DMS79 treated with DMSO at 0.1 percent for 48 hours (cell line): ENCODE results near the gene FSTL4.
"Not testable (repeated sequence)": the region's sequence is repeated elsewhere in the genome, so short reads cannot be mapped to it uniquely, and the experiment has no call there.

ENCODE experiments used
- DNase-seq: peaks from one replicate; lab custom pipeline; 2025; lab: John Stamatoyannopoulos, UW

Gene FSTL4

DNA sequence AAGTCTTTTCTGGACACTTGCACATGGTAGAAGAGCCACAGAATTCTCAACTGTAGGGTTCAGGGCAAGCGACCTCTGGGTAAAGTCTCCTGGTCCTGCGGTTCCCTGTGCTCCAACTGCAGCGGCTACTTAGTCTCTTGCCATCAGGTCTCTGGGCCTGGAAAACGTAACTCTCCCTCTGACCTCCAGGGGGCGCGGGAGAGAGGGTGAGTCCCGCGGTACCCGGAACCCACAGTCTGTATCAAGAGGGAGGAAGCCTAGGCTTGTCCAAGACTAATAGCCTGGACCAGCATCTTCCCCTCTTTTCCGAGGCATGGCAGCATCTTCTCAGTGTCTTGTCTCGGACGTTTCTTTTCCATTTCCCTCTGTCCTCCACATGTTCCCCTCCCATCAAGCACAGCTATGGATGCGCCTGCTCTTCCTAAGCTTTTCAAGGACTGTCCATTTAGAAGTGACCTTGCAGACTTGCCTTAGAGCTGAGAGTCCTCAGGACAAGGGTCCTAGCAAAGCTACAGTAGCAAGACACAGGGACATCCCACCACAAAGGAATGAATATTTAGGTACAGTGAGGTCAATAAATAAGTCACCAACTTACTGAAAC lies 59.3 kb downstream of the FSTL4 start:
- no peak for DNase-seq

DNA sequence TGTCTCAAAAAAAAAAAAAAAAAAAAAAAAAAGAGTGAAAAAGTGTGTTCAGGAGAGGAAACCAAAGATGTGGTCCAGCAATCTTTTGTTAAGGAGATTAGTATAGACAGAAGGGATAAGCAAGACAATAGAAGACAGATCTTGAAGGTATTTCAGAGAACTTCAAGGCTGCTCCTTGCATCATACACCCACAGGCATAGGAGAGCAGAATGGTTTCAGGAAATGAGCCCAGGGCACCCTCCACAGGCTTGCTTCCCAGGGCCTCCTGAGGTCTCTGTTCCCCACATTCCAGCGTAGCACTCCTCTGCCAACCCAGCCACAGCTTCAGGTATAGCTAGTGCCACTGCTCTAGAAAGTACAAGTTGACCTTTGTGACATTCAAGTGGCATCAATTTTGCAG lies 65.8 kb downstream of the FSTL4 start:
- no peak for DNase-seq

DNA sequence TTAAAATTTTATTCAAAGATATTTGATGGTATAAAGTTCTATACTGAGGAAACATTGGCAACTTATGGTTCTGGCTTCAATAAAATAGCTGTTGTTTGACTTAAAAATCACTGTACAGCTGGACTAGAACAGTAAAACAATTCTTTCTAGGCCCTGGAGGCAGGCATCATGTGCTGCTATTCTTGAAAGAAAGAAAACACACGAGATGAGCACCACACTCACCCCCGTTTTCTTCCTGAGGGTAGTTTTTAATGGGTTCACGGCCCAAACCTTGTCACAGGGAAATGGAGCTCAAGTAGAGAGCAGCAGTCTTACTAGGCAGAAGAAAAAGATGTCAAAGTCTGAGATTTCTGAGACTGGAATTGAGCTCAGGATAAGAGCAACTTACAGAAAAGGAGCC lies 68.0 kb downstream of the FSTL4 start:
- DNase-seq = no peak

GRCh38 chr5:133539818-133540217 lies 72.5 kb downstream of the FSTL4 start:
- no peak for DNase-seq

- DNase-seq = no peak
Observed at GRCh38 chr5:133538718-133539117, 73.6 kb downstream of the FSTL4 start.

GRCh38 chr5:133535241-133535929 lies 77.0 kb downstream of the FSTL4 start:
- not testable (repeated sequence) for DNase-seq

GRCh38 chr5:133534566-133534965 lies 77.8 kb downstream of the FSTL4 start:
- no peak for DNase-seq

GRCh38 chr5:133533541-133533940 lies 78.8 kb downstream of the FSTL4 start:
- DNase-seq = no peak

DNA sequence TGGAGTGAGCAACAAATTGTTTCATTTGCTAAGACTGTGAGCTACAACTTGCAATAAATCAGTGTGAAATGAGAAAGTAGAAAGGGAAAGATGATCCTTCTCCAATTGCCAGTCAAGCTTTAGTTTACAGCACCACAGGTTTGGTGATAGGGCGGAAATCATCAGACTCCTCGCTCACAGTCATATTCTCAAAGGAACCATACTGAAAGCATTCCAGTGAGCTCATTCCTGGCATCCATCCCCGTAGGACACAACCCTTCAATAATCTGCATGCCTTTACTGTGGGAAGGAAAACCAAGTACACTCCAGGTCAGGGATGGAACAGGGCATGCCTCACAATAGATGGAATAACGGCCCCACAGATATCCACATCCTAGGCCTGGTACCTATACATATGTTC lies 80.7 kb downstream of the FSTL4 start:
- DNase-seq = no peak

DNA sequence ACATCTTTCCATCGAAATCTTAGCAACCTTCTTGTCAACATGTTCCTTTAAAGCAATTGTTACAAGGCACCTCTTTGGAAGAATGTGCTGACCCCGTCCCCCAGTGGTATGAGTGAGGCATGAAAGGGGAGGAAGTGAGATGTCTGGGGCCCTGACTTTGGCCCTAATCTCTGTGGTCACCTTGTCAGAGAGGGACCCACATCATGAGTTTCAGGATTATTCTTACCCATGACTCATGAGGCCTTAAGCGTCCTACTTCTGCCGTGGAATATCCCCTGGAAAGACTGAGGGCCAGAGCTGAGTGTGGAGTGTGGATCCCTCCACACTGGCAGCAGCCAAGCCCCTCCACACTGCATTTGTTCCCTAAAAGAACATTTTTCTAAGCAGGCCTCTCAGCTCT lies 81.2 kb downstream of the FSTL4 start:
- DNase-seq = no peak

DNA sequence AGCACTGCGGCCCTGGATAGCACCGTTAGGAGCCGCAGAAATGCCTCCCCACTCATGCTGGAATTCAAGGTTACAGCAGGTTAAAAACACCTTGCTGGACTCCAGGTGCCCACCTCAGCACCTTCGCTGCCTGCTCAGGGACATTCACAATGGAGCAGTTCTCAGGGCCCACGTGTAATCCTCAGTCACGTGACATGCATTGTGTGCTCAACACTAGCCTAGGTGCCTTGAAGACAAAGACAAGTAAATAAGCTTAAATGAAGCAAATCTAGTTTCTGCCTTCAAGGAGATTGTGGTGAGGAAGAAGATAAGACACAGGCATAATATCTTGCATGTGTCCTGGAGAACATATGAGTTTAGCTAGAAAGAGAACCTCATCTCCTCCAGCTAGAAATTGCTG lies 82.1 kb downstream of the FSTL4 start:
- no peak for DNase-seq

DNA sequence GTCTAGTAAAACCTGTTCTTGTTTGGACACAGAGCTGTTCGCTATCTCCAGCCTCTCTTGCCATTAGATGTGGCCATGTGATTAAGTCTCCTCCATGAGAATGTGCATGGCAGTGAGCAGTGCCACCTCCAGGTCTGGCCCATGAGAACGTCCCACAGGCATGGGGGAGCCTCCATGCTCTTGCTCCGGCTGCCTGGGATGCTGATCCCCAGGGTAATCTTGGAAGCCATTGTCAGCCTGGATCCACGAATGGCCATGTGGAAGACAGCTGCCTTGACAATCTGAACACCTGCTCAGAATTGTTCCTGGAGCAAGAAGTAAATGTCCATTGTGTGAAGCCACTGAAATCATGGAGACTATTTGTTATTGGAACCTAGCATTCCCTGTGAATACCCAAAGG lies 83.5 kb downstream of the FSTL4 start:
- no peak for DNase-seq

- DNase-seq = no peak
Observed at GRCh38 chr5:133527311-133527710, 85.0 kb downstream of the FSTL4 start.

GRCh38 chr5:133526368-133526767 lies 86.0 kb downstream of the FSTL4 start:
- DNase-seq = no peak

- no peak for DNase-seq
Observed at GRCh38 chr5:133525126-133525525, 87.2 kb downstream of the FSTL4 start.

GRCh38 chr5:133524666-133525065 lies 87.7 kb downstream of the FSTL4 start:
- no peak for DNase-seq

DNA sequence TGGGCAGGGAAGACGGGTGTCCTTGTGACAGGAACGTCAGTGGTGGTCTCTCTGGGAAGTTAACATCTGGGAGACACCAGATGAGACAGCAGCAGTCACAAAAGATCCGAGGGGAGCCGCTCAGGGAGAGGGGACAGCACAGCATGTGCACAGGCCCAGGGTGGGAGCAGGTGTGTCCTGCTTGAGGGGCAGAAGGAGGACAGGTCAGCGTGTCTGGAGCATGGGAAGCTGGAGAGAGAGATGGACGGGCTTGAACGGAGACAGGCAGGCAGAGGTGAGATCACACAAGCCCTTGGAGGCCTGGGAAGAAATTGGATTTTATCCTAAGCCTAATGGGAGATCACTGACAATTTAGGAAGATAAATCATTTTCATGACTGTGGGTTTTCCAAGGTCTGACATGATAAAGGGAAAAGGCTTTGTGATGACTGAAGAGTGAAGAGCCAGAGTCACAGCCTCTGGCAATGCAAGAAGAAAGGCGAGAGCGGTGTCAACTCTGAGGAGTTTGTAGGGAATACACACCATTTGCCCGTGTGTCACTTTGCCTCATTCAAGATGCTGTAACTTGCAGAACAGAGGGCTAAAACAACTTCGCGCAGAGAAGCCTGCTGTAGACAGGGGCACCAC lies 88.3 kb downstream of the FSTL4 start:
- no peak for DNase-seq

- no peak for DNase-seq
Observed at GRCh38 chr5:133523013-133523658, 89.2 kb downstream of the FSTL4 start.

GRCh38 chr5:133521801-133522200 lies 90.5 kb downstream of the FSTL4 start:
- no peak for DNase-seq

GRCh38 chr5:133520991-133521706 lies 91.2 kb downstream of the FSTL4 start:
- no peak for DNase-seq

- DNase-seq = no peak
Observed at GRCh38 chr5:133520062-133520461, 92.3 kb downstream of the FSTL4 start.

DNA sequence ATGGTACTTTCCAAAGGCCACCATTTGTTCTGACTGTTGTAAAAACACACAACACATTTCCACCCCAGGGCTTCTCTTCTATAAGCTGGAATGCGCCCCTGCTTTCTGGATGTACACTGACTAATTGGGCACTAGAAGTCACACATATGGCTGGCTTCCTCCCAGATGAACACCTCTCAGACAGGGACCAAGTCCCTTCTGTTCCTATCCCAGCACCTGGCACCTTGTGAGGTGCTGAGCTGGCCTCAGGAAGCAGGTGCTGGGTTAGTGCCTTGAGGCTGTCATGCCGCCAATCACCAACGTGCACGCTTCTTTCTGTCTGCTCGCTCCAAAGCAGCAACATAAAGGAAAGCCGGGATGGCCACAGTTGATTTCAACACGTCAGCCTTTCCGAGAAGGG lies 93.2 kb downstream of the FSTL4 start:
- no peak for DNase-seq
